Measurements from ENCODE around the gene LTB4R. TPM values are rescaled to one million over a fixed set of nuclear protein-coding genes. Genes with fewer than 3 reads are reported as not detected.
A peak's percentile ranks its signal among the peaks of the same experiment; 100 is the strongest.

Gene LTB4R
- total RNA-seq, 6 experiments from 2014 or later, result 2.7 to 5.5 (median 3.9) TPM

GRCh38 chr14:24297190-24297964, 13.9 kb upstream of the LTB4R start:
- H3K27me3 ChIP-seq, result no peaks in the 10 kb centered on the region
- 23% methylated on average over 5 of the region's 5 CpGs for WGBS (ENCODE audit: insufficient coverage, low coverage, low lambda C conversion rate, missing lambda C conversion rate)
- H3K9me3 ChIP-seq, result no peaks in the 10 kb centered on the region
- no peak for DNase-seq
- peaks cover 0 to 38% (median 11%) of the 10 kb centered on the region in 4 donors for H3K4me1 ChIP-seq
- peak; percentile 27 to 41 (median 32) for ATAC-seq
- peak overlapping the region in 1 of 3 donors; percentile 80 for H3K4me3 ChIP-seq
- H3K36me3 ChIP-seq, result peaks cover 2 to 37% (median 15%) of the 10 kb centered on the region in 4 donors
- intact Hi-C loops (cut with DNase I), result loop anchor here (5.0 to 10.0 kb wide), 2 partner anchors 53 to 55 kb away; partner anchors contain the start of gene TINF2 (in 2 of the 2)
- no peak for TF ChIP-seq POLR2A (IDR thresholded peaks at IDR 0.05)
- TF ChIP-seq, protein P1, sequence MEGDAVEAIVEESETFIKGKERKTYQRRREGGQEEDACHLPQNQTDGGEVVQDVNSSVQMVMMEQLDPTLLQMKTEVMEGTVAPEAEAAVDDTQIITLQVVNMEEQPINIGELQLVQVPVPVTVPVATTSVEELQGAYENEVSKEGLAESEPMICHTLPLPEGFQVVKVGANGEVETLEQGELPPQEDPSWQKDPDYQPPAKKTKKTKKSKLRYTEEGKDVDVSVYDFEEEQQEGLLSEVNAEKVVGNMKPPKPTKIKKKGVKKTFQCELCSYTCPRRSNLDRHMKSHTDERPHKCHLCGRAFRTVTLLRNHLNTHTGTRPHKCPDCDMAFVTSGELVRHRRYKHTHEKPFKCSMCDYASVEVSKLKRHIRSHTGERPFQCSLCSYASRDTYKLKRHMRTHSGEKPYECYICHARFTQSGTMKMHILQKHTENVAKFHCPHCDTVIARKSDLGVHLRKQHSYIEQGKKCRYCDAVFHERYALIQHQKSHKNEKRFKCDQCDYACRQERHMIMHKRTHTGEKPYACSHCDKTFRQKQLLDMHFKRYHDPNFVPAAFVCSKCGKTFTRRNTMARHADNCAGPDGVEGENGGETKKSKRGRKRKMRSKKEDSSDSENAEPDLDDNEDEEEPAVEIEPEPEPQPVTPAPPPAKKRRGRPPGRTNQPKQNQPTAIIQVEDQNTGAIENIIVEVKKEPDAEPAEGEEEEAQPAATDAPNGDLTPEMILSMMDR (IDR thresholded peaks at IDR 0.05), result peak; percentile 45 to 48 (median 46)
- H3K27ac ChIP-seq, result peak overlapping the region in 2 of 3 donors; percentile 79 to 93

DNA sequence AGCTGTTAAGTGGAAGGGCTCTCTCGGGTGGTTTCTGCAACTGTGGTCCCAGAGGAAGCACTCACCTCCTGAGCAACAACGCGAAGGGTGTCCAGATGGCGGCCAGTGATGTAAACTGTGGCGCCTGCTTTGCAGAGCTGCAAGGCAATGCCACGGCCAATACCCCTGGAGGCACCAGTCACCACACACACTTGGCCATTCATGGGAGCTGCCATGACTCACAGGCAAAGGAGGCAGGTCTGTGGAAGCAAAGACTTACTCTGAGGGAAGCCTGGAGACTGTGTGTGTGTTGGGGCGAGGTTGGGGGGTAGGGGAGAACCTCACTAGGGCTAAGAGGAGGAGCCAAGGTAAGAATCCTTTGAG, 12.4 kb upstream of the LTB4R start:
- intact Hi-C loops (cut with DNase I), result loop anchor here (5.0 to 10.0 kb wide), 2 partner anchors 54 to 57 kb away; partner anchors contain the start of gene TINF2 (in 2 of the 2)
- Histone ChIP-seq H3K36me3 (peaks cover 0 to 41% (median 18%) of the 10 kb centered on the region in 4 donors), H3K4me3 (peak overlapping the region; percentile 46 to 98 (median 80)), H3K27ac (peak overlapping the region; percentile 79 to 93 (median 81)), H3K4me1 (peaks cover 0 to 48% (median 13%) of the 10 kb centered on the region in 4 donors), H3K27me3 (no peaks in the 10 kb centered on the region), H3K9me3 (no peaks in the 10 kb centered on the region)
- no peak for TF ChIP-seq POLR2A (IDR thresholded peaks at IDR 0.05)
- TF ChIP-seq, protein P1 (IDR thresholded peaks at IDR 0.05), result no peak
- WGBS (ENCODE audit: insufficient coverage, low coverage, low lambda C conversion rate, missing lambda C conversion rate), result 15% methylated on average over 7 of the region's 7 CpGs
- DNase-seq (no peak), ATAC-seq (peak; percentile 8 to 37 (median 13))

- ATAC-seq, result peak; percentile 88 to 91 (median 88)
- H3K27me3 ChIP-seq, result no peaks in the 10 kb centered on the region
- DNase-seq, result peak; percentile 94 to 97 (median 96)
- WGBS (ENCODE audit: insufficient coverage, low coverage, low lambda C conversion rate, missing lambda C conversion rate), result under 1% methylated on average over 14 of the region's 75 CpGs
- H3K36me3 ChIP-seq, result peaks cover 4 to 45% (median 19%) of the 10 kb centered on the region in 4 donors
- H3K4me3 ChIP-seq, result peak within 1 kb of the TSS; percentile 46 to 98 (median 80)
- TF ChIP-seq, protein P1 (IDR thresholded peaks at IDR 0.05), result no peak
- TF ChIP-seq POLR2A (IDR thresholded peaks at IDR 0.05), result peak; percentile 91
- no peaks in the 10 kb centered on the region for H3K9me3 ChIP-seq
- peaks cover 0 to 54% (median 16%) of the 10 kb centered on the region in 4 donors for H3K4me1 ChIP-seq
- H3K27ac ChIP-seq, result peak within 1 kb of the TSS; percentile 79 to 93 (median 81)
- intact Hi-C loops (cut with DNase I), result loop anchor here (5.0 to 10.0 kb wide), 2 partner anchors 55 to 57 kb away; partner anchors contain the start of gene TINF2 (in 2 of the 2)
These were observed 11.8 kb upstream of the LTB4R start, which contains the start of the genes DHRS1 and NOP9 for GRCh38 chr14:24299255-24300191. DHRS1 (minus strand) TSS chr14:24299780; CDS start chr14:24299106, 674 bp downstream. NOP9 (plus strand) TSS chr14:24299850; CDS start chr14:24299955, 105 bp downstream.

All from right lobe of liver (tissue), 6 donors.